ENCODE measurements around the gene SULT1A2.
"Not testable (repeated sequence)": the region's sequence is repeated elsewhere in the genome, so short reads cannot be mapped to it uniquely, and the experiment has no call there.

Gene SULT1A2

GRCh38 chr16:28589930-28590329, 6.9 kb downstream of the SULT1A2 start:
- no peak for DNase-seq

- no peak for DNase-seq
These were observed 7.8 kb downstream of the SULT1A2 start for GRCh38 chr16:28589069-28589468.

- no peak for DNase-seq
These were observed 9.5 kb downstream of the SULT1A2 start for GRCh38 chr16:28587386-28587785.

- no peak for DNase-seq
These were observed 10.4 kb downstream of the SULT1A2 start for GRCh38 chr16:28586466-28586865.

- DNase-seq: no peak
These were observed 11.2 kb downstream of the SULT1A2 start for GRCh38 chr16:28585674-28586073.

- DNase-seq: no peak
These were observed 16.0 kb downstream of the SULT1A2 start for GRCh38 chr16:28580726-28581315.

GRCh38 chr16:28575446-28576109, 21.3 kb downstream of the SULT1A2 start:
- no peak for DNase-seq

- no peak for DNase-seq
These were observed 21.9 kb downstream of the SULT1A2 start for GRCh38 chr16:28574925-28575324.

GRCh38 chr16:28573738-28574718, 22.8 kb downstream of the SULT1A2 start:
- no peak for DNase-seq

GRCh38 chr16:28572696-28573510, 23.9 kb downstream of the SULT1A2 start:
- DNase-seq: no peak

GRCh38 chr16:28569968-28570752, 26.7 kb downstream of the SULT1A2 start:
- no peak for DNase-seq

- DNase-seq: no peak
These were observed 27.8 kb downstream of the SULT1A2 start for GRCh38 chr16:28569021-28569420.

GRCh38 chr16:28567292-28567691, 29.6 kb downstream of the SULT1A2 start:
- no peak for DNase-seq

GRCh38 chr16:28566233-28566925, 30.5 kb downstream of the SULT1A2 start:
- not testable (repeated sequence) for DNase-seq

GRCh38 chr16:28563218-28563617, 33.6 kb downstream of the SULT1A2 start:
- no peak for DNase-seq

- DNase-seq: no peak
These were observed 34.7 kb downstream of the SULT1A2 start for GRCh38 chr16:28562199-28562598.

- DNase-seq: no peak
These were observed 35.2 kb downstream of the SULT1A2 start for GRCh38 chr16:28561557-28562187.

GRCh38 chr16:28558456-28558855, 38.4 kb downstream of the SULT1A2 start:
- DNase-seq: no peak

GRCh38 chr16:28556914-28557320, 39.9 kb downstream of the SULT1A2 start:
- no peak for DNase-seq

- no peak for DNase-seq
These were observed 41.3 kb downstream of the SULT1A2 start for GRCh38 chr16:28555561-28555960.
